Adipose tissue (tissue), 3 donors: ENCODE measurements around the gene S100B. TPM values are rescaled to one million over a fixed set of nuclear protein-coding genes. Genes with fewer than 3 reads are reported as not detected.
A peak's percentile ranks its signal among the peaks of the same experiment; 100 is the strongest.

ENCODE experiments used
- H3K27ac ChIP-seq: one replicate; pipeline ENCODE4 v1.5.1; 2013; ENCODE audit warnings: low read depth, low read length
- WGBS, 3 donors: extraction: QIAGEN DNeasy Blood & Tissue Kit; methylation state at CpG; one replicate each; pipeline ENCODE4 v1.1.7; 2013; 5-methylcytosine and 5-hydroxymethylcytosine counted together
- polyA plus RNA-seq, 3 donors: library from polyadenylated mRNA; stranded (reverse); fragments of 200-250 nt; gene quantifications; one replicate each; pipeline ENCODE4 v1.2.3, GENCODE V29; 2013
- donor health status: healthy with polysubstance abuse.
- donor health status: Bipolar disorder and iron deficiency.
- donor health status: healthy.

S100B gene
- polyA plus RNA-seq = 100 to 1,000 TPM in 1 of 3 donors, 10 to 100 TPM in 1, 1 to 10 TPM in 1; 6.3 to 271 (median 83.2) TPM

GRCh38 chr21:46604975-46605766 is at the start of gene S100B:
TSS of gene S100B (minus strand) at chr21:46605082. CDS start at chr21:46602415, 2,667 bp downstream.
- WGBS, 3 donors = 55 to 59% (median 55%) methylated on average over 15 of the region's 15 CpGs

GRCh38 chr21:46651121-46651520 is 46.2 kb upstream of the S100B start:
- 87 to 99% (median 96%) methylated on average over 7 of the region's 7 CpGs for WGBS, 3 donors
- no peak overlapping the region for H3K27ac ChIP-seq

More at GRCh38 chr21:46604975-46605766, at the start of gene S100B:
- H3K27ac ChIP-seq = no peak within 1 kb of the TSS

GRCh38 chr21:46650476-46651098 is 45.7 kb upstream of the S100B start:
- 90 to 96% (median 92%) methylated on average over 14 of the region's 14 CpGs for WGBS, 3 donors

GRCh38 chr21:46649356-46649755 is 44.5 kb upstream of the S100B start:
- 93 to 96% (median 94%) methylated on average over 19 of the region's 19 CpGs for WGBS, 3 donors
- no peak overlapping the region for H3K27ac ChIP-seq

More at GRCh38 chr21:46650476-46651098, 45.7 kb upstream of the S100B start:
- no peak overlapping the region for H3K27ac ChIP-seq

- WGBS, 3 donors = 93 to 96% (median 95%) methylated on average over 27 of the region's 27 CpGs
Measured at GRCh38 chr21:46648539-46648938, 43.7 kb upstream of the S100B start.

GRCh38 chr21:46646541-46647154 is 41.8 kb upstream of the S100B start:
- 94 to 96% (median 96%) methylated on average over 9 of the region's 9 CpGs for WGBS, 3 donors
- no peak overlapping the region for H3K27ac ChIP-seq

More at GRCh38 chr21:46648539-46648938, 43.7 kb upstream of the S100B start:
- no peak overlapping the region for H3K27ac ChIP-seq

- H3K27ac ChIP-seq = no peak overlapping the region
- WGBS, 3 donors = 96 to 98% (median 97%) methylated on average over 5 of the region's 5 CpGs
Measured at GRCh38 chr21:46645840-46646239, 41.0 kb upstream of the S100B start.

GRCh38 chr21:46643379-46644177 is 38.7 kb upstream of the S100B start:
- no peak overlapping the region for H3K27ac ChIP-seq

GRCh38 chr21:46641656-46642055 is 36.8 kb upstream of the S100B start:
- H3K27ac ChIP-seq = no peak overlapping the region
- 85 to 88% (median 85%) methylated on average over 8 of the region's 8 CpGs for WGBS, 3 donors

More at GRCh38 chr21:46643379-46644177, 38.7 kb upstream of the S100B start:
- 81 to 86% (median 83%) methylated on average over 11 to 12 of the region's 12 CpGs for WGBS, 3 donors

GRCh38 chr21:46639489-46640386 is 34.9 kb upstream of the S100B start:
- H3K27ac ChIP-seq = no peak overlapping the region
- WGBS, 3 donors = 83 to 87% (median 83%) methylated on average over 8 of the region's 8 CpGs

- 49 to 68% (median 57%) methylated on average over 3 of the region's 3 CpGs for WGBS, 3 donors
- no peak overlapping the region for H3K27ac ChIP-seq
Measured at GRCh38 chr21:46637952-46638746, 33.3 kb upstream of the S100B start.

GRCh38 chr21:46636550-46637285 is 31.8 kb upstream of the S100B start:
- WGBS, 3 donors = 64 to 72% (median 68%) methylated on average over 7 of the region's 7 CpGs
- H3K27ac ChIP-seq = no peak overlapping the region

- 4 to 11% (median 9%) methylated on average over 8 of the region's 8 CpGs for WGBS, 3 donors
Measured at GRCh38 chr21:46636181-46636512, 31.3 kb upstream of the S100B start.

GRCh38 chr21:46635324-46636180 is 30.7 kb upstream of the S100B start, which contains the start of gene PRMT2:
TSS of gene PRMT2 (plus strand) at chr21:46635674. CDS start at chr21:46636952, 1,278 bp downstream.
- peak within 1 kb of the TSS; percentile 87 for H3K27ac ChIP-seq
- WGBS, 3 donors = 0% methylated on average over 86 to 90 of the region's 90 CpGs

More at GRCh38 chr21:46636181-46636512, 31.3 kb upstream of the S100B start:
- H3K27ac ChIP-seq = no peak overlapping the region

- peak overlapping the region; percentile 87 for H3K27ac ChIP-seq
- WGBS, 3 donors = 0 to 1% (median 0%) methylated on average over 14 of the region's 14 CpGs
Measured at GRCh38 chr21:46634966-46635323, 30.1 kb upstream of the S100B start.
